Heart right ventricle (tissue), 16 donors: ENCODE measurements around the gene PIRT. TPM values are rescaled to one million over a fixed set of nuclear protein-coding genes. Genes with fewer than 3 reads are reported as not detected.
"Not testable (repeated sequence)": the region's sequence is repeated elsewhere in the genome, so short reads cannot be mapped to it uniquely, and the experiment has no call there.

ENCODE experiments used
- ATAC-seq, 8 donors: fragments of 200-7000 bp; cut with Tn5 transposase; one replicate each; pipeline ENCODE4 v1.9.1; 2020; ENCODE audit warnings: mild to moderate bottlenecking in 8 of 8, moderate library complexity in 8 of 8, moderate number of reproducible peaks in 1 of 8
- DNase-seq, 2 donors: peaks; one replicate each; pipeline ENCODE4 v3.0.0-alpha.2; 2020
- H3K27ac ChIP-seq, 10 donors: fragments of 200-600 bp; sonication (generic) in 2 of 10; one replicate each; pipeline versions ENCODE4 v1.5.0 to v1.8.0; 2020 to 2022; ENCODE audit warnings: mild to moderate bottlenecking in 3 of 10
- H3K27me3 ChIP-seq, 7 donors: fragments of 200-600 bp; one replicate each; pipeline ENCODE4 v1.8.0; 2021 to 2022; ENCODE audit warnings: mild to moderate bottlenecking in 2 of 7
- H3K36me3 ChIP-seq, 9 donors: fragments of 200-600 bp; sonication (generic) in 1 of 9; one replicate each; pipeline versions ENCODE4 v1.5.0 to v1.8.0; 2020 to 2022; ENCODE audit warnings: mild to moderate bottlenecking in 2 of 9
- H3K4me1 ChIP-seq, 9 donors: fragments of 200-600 bp; sonication (generic) in 1 of 9; one replicate each; pipeline versions ENCODE4 v1.5.0 to v1.8.0; 2020 to 2022; ENCODE audit warnings: mild to moderate bottlenecking in 4 of 9
- H3K4me3 ChIP-seq, 10 donors: fragments of 200-600 bp; sonication (generic) in 2 of 10; one replicate each; pipeline versions ENCODE4 v1.5.0 to v1.8.0; 2020 to 2022; ENCODE audit warnings: mild to moderate bottlenecking in 7 of 10, moderate library complexity in 2 of 10
- H3K9me3 ChIP-seq, 11 donors: fragments of 200-600 bp in 10 of 11; sonication (generic) in 2 of 11; one replicate each; pipeline versions ENCODE4 v1.5.0 to v1.8.0; 2013 to 2022; ENCODE audit warnings: mild to moderate bottlenecking in 2 of 11, control low read depth in 1 of 11, moderate library complexity in 1 of 11
- CTCF ChIP-seq, 9 donors: fragments of 200-600 bp; sonication (generic) in 2 of 9; IDR thresholded peaks; one replicate each; pipeline versions ENCODE4 v1.5.0 to v1.8.0; 2021 to 2022; ENCODE audit warnings: antibody characterized with exemption in 9 of 9, mild to moderate bottlenecking in 5 of 9, moderate library complexity in 1 of 9
- WGBS, 2 donors: extraction: QIAGEN DNeasy Blood & Tissue Kit; methylation state at CpG; one replicate each; pipeline ENCODE4 v1.1.7; 2013; ENCODE audit warnings: inconsistent platforms in 1 of 2; 5-methylcytosine and 5-hydroxymethylcytosine counted together
- intact Hi-C, 10 donors: fragments of 100-400 bp; cut with DNase I; formaldehyde crosslinking; loops; one replicate each; pipeline versions ENCODE4 v1.11.1 to v1.14.2; 2022
- polyA plus RNA-seq, 2 donors: library from polyadenylated mRNA; stranded (reverse); fragments of 200-250 nt; gene quantifications; one replicate each; pipeline ENCODE4 v1.2.3, GENCODE V29; 2013
- total RNA-seq, 10 donors: library from RNA; stranded (reverse); fragmentation: NEBNext Ultra II Directional in 3 of 10; extraction: Animal tissue kit (Norgen Biotek cat#: 25700) in 3 of 10; gene quantifications; one replicate each; pipeline versions ENCODE4 v1.2.1 to v1.2.4, GENCODE V29; 2021 to 2023
- donor health status: Arrhythmogenic right ventricular cardiomyopathy.
- donor health status: ischemic (EF 13 %, LVEDD 7.1; RV severe dilation, severe dysfunction).
- donor health status: healthy with polysubstance abuse.
- donor health status: DM: no; HTN: yes; CAD: no.
- donor health status: DM: no; HTN: no; CAD: no.
- donor health status: ischemic (EF 25% LVEDD 6.9; RV normal size, moderate dysfunction).
- donor health status: ischemic (EF 25% LVEDD 5.7; RV mildly dilated, moderate dysfunction).
- donor health status: healthy.
- donor health status: DM: yes; HTN: yes; CAD: no.
- donor health status: Ischemic cardiomyopathy.
- donor health status: ischemic (EF 35%, LVEDD 5.7; RV mildly dilated, moderate dysfunction).
- donor health status: nonischemic (EF 11% LVEDD 7.7; RV severe dilation, severe dysfunction).
- donor health status: DM: yes; HTN: yes; CAD: no.
- donor health status: PGD.
- donor health status: ischemic (EF 29% LVEDD 5.4; RV normal size, mild dysfunction).
- donor health status: nonischemic (EF 23%, LVEDD 6.1; RV moderate dilation, normal function).

Gene PIRT
- total and polyA plus RNA-seq, 12 donors: not detected

GRCh38 chr17:10875430-10875851 lies 37.6 kb upstream of the PIRT start:
- no peaks in the 10 kb centered on the region for H3K9me3 ChIP-seq
- H3K27ac ChIP-seq: no peak overlapping the region
- intact Hi-C loops: loop anchor here in 9 of 10 donors (5.0 to 10.0 kb wide), 12 partner anchors 267 to 1112 kb away; no protein-coding TSS in a partner anchor
- ATAC-seq: no peak
- no peak for DNase-seq
- H3K4me3 ChIP-seq: no peak overlapping the region
- H3K4me1 ChIP-seq: no peaks in the 10 kb centered on the region
- no peak for TF ChIP-seq CTCF (IDR thresholded peaks at IDR 0.05)
- H3K27me3 ChIP-seq: peaks cover 0 to 36% (median 17%) of the 10 kb centered on the region in 7 donors
- whole genome bisulfite sequencing, 2 donors: 21 to 27% methylated on average over 9 of the region's 9 CpGs
- H3K36me3 ChIP-seq: no peaks in the 10 kb centered on the region

GRCh38 chr17:10871914-10872313 lies 34.0 kb upstream of the PIRT start:
- intact Hi-C loops: loop anchor here in 5 of 10 donors (10.0 kb wide), 5 partner anchors 273 to 1113 kb away; no protein-coding TSS in a partner anchor
- no peak overlapping the region for H3K27ac ChIP-seq
- H3K4me1 ChIP-seq: no peaks in the 10 kb centered on the region
- H3K27me3 ChIP-seq: peaks cover 0 to 13% (median 3%) of the 10 kb centered on the region in 7 donors
- WGBS, 2 donors: 41 to 46% methylated on average over 5 of the region's 5 CpGs
- no peak overlapping the region for H3K4me3 ChIP-seq
- TF ChIP-seq CTCF (IDR thresholded peaks at IDR 0.05): no peak
- no peaks in the 10 kb centered on the region for H3K36me3 ChIP-seq
- peak in 1 of 2 donors; percentile 10 for DNase-seq
- peaks cover 0 to 5% (median 0%) of the 10 kb centered on the region in 11 donors for H3K9me3 ChIP-seq
- no peak for ATAC-seq

GRCh38 chr17:10870336-10871050 lies 32.6 kb upstream of the PIRT start:
- no peak overlapping the region for H3K27ac ChIP-seq
- no peaks in the 10 kb centered on the region for H3K4me1 ChIP-seq
- ATAC-seq (no peak), DNase-seq (no peak)
- intact Hi-C loops: loop anchor here in 5 of 10 donors (10.0 kb wide), 5 partner anchors 274 to 1114 kb away; no protein-coding TSS in a partner anchor
- H3K9me3 ChIP-seq: peaks cover 0 to 6% (median 0%) of the 10 kb centered on the region in 11 donors
- 82 to 90% methylated on average over 8 of the region's 8 CpGs for WGBS, 2 donors
- no peak overlapping the region for H3K4me3 ChIP-seq
- TF ChIP-seq CTCF (IDR thresholded peaks at IDR 0.05): no peak
- peaks cover 0 to 12% (median 0%) of the 10 kb centered on the region in 7 donors for H3K27me3 ChIP-seq
- H3K36me3 ChIP-seq: no peaks in the 10 kb centered on the region

- H3K27ac ChIP-seq, intact Hi-C loops, H3K4me1 ChIP-seq, H3K36me3 ChIP-seq, ATAC-seq, H3K9me3 ChIP-seq, H3K4me3 ChIP-seq, DNase-seq: not testable (repeated sequence)
- 82 to 91% methylated on average over 2 of the region's 2 CpGs for WGBS, 2 donors
- H3K27me3 ChIP-seq: peaks cover 0 to 12% (median 0%) of the 10 kb centered on the region in 7 donors
Observed at GRCh38 chr17:10868744-10869143, 30.9 kb upstream of the PIRT start.

GRCh38 chr17:10859051-10859450 lies 21.2 kb upstream of the PIRT start:
- Histone ChIP-seq H3K4me1 (no peaks in the 10 kb centered on the region), H3K27me3 (no peaks in the 10 kb centered on the region), H3K36me3 (no peaks in the 10 kb centered on the region), H3K27ac (no peak overlapping the region), H3K4me3 (no peak overlapping the region), H3K9me3 (no peaks in the 10 kb centered on the region)
- DNase-seq (no peak), ATAC-seq (no peak)
- 75 to 78% methylated on average over 3 of the region's 3 CpGs for WGBS, 2 donors
- TF ChIP-seq CTCF (IDR thresholded peaks at IDR 0.05): no peak
- intact Hi-C loops: no loop called here
